A549 treated with DMSO at 1 μM for 4 hours (cell line): ENCODE results near the gene CMAS. TPM values are rescaled to one million over a fixed set of nuclear protein-coding genes. Genes with fewer than 3 reads are reported as not detected.

Experiments
- total RNA-seq: library from RNA; stranded (reverse); fragments of 200-300 nt; extraction: Qiagen RNA extraction; gene quantifications from 5 replicates; pipeline ENCODE4 v1.2.3, GENCODE V29; 2022; ENCODE audit warnings: low read depth

The CMAS gene
- 41.6 to 51.6 TPM (median 46.5 TPM) in 5 replicates for total RNA-seq

GRCh38 chr12:22046090-22046967 is at the start of gene CMAS:
TSS of gene CMAS (plus strand) at chr12:22046218. CDS start at chr12:22046304, 86 bp downstream.

Other genes with a start within 250 kb of the CMAS start
- gene ABCC9, start 104.8 kb upstream of the CMAS start, total RNA-seq = 0.01 TPM in 2 of 5 replicates, not detected in the others